NCI-H345 treated with DMSO at 0.1 percent for 48 hours (cell line): Measurements from ENCODE around the gene NT5C3B.
"Not testable (repeated sequence)": the region's sequence is repeated elsewhere in the genome, so short reads cannot be mapped to it uniquely, and the experiment has no call there.

Source experiments
- DNase-seq: peaks from one replicate; lab custom pipeline; 2025; ENCODE audit not compliant: unreplicated experiment; lab: John Stamatoyannopoulos, UW

Gene NT5C3B

DNA sequence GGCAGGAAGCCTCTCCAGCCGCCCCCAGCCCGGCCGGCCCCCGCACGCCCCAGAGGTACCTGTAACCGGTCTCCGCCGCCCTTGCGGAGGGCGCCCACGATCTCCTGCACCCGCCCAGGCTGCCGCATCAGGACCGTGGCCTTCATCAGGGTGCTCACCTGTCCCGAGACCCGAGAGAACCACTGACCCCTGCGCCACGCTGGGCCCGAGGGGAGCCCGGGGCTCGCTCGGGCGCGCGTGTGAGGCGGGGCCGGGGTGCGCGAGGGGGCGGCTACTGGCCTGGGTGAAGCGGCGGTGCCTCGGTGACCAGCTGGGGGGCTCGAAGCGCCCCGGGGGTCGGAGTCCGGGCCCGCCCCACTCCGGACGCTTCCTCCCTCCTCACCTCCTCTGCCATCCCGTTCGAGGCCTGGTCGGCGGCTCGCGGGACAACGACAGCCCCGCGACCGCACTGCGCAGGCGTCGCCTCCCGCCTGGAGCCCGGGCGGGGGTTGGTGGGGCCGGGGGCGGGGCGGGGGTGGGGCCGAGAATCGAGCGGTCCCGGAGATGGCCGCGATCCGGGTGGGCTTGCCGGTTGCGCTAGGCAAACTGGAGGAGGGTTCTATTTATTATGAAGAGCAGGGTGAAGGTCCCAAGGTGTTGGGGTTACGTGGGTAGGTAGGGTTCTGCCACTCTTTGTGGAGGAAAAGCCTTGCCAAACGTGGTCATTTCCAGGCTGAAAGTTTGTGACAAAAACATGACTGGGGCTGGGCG lies at the start of gene NT5C3B:
Gene NT5C3B (minus strand): TSS at position 433 of the 750 bp plus-strand sequence. CDS start 39 bp downstream, at position 394.
- peak; percentile 24 for DNase-seq

DNA sequence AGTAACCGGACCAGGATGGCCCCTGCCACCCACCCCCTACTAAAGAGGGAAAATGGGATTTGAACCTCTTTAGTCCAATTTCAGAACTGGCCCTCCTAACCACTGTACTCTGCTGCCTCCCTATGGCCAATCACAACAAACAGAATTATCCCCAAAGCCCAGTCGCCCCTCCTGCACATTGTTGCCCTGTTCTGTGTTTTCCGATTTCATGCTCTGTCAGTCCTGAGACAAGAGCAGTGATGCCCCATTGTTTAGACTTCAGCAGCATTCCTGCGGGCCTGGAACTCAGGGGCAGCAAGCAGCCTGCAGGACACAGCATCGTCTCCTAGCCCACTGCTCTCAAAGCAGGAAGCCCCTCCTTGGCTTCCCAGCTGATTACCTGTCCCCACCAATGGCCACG lies 49.7 kb upstream of the NT5C3B start:
- no peak for DNase-seq

DNA sequence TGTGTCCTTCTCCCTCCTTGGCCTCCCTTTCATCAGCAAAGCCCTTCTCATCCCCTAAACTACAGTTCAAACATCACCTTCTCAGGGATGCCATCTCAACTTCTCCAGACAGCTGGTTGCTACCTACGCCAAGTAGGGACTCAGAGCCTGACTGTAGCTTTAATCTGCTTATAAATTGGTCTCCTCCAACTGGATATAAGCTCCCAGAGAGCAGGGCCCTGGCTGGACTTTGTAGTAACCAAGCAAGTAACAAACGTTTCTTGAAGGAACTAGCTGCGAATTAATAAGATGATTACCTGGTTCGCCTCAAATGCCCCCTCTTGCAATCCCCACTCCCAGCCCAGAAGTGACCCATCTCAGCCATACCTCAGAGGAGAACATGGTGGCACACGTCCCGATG lies 46.7 kb upstream of the NT5C3B start:
- no peak for DNase-seq

DNA sequence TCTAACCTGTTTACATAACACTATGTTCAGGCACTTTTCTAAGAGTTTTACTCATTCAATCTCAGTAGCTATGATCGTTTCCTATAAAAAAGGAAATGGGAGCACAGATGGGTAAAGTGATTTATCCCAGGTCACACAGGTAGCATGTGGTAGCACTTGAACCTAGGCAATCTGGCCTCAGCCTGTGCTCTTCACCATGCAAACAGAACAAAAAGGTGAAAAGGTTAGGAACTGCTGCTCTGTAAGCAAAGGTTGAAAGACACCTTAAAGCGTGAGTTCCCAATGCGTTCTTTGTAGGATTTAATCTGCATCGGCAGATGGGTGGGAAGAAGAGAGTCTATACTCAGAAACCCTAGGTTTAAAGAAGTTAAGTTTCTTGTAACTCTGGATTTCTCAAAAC lies 44.1 kb upstream of the NT5C3B start:
- DNase-seq = no peak

DNA sequence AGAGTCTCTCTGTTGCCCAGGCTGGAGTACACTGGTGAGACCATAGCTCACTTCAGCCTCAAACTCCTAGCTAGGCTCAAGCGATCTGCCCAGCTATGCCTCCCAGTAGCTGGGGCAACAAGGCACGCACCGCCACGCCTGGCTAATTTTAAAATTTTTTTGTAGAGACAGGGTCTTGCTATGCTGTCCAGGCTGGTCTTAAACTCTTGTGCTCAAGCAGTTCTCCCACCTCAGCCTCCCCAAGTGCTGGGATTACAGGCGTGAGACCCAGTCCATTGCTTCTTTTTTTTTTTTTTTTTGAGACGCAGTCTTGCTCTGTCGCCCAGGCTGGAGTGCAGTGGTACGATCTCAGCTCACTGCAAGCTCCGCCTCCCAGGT lies 38.2 kb upstream of the NT5C3B start:
- not testable (repeated sequence) for DNase-seq

DNA sequence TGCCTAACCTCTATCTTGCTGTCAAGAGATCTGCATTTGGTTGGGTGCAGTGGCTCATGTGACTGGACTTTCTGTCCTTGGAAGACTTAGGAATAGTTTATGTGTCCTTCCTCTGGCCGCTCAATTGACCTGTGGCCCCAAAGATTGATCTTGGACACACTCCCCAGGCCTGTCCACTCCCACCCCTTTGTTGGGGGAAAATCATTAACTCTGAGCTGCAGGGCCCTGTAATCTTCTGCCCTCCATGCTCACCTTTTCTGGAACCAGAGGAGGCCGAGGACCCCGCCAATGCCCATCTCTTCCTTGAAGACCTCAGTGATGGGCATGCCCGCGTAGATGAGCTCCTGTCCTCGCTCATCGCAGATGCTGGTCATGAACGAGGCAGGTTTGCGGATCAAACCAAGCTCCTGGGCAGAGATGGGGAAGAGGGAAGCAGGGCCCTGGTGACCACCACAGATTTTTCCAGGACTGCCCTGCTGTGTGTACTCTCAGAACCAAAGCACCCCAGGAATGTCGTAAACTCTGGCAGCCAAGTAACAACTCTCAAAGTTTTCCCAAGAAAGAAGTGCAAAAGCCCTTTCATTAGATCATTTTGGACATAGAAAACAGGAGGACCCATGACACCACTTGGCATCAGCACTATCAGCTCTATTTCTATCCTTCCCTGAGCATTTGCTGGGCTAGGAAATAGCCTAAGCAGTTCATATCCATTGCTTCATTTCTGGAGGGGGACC lies 37.7 kb upstream of the NT5C3B start:
- no peak for DNase-seq

DNA sequence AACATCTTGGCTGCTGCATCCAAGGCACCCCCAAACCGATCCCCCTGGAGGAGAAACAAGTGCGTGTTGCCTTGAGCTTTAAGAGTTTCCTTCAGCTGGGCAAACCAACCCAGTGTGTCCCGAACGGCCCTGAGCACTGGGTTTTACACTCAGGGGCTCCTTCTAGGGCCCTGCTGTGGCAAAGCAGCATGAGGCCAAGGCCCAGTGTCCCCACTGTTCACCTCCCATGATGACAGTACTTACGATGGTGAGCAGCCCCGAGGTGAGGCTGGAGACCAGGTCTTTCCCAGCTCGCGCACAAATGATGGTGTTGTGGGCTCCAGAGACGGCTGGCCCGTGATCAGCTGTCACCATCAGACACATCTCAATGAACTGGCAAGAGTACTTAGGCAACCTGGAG lies 35.8 kb upstream of the NT5C3B start:
- DNase-seq = no peak

DNA sequence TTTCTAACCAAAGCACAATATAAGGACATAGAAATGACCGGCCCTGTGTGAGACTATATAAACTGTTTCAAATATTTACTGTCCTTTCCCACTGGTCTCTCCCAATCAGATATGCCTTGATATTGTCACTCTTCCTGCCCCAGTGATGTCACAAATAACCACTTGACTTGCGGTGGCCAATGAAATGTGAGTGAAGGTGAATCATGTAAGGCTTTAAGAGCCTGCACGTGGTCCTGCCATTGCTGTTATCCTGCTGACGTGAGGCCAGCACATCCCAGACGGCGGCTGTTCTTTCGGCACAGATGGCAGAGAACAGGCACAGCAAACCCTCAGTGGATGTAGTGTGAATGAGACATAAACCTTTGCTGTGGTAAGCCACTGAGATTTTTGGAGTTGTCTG lies 34.6 kb upstream of the NT5C3B start:
- no peak for DNase-seq

DNA sequence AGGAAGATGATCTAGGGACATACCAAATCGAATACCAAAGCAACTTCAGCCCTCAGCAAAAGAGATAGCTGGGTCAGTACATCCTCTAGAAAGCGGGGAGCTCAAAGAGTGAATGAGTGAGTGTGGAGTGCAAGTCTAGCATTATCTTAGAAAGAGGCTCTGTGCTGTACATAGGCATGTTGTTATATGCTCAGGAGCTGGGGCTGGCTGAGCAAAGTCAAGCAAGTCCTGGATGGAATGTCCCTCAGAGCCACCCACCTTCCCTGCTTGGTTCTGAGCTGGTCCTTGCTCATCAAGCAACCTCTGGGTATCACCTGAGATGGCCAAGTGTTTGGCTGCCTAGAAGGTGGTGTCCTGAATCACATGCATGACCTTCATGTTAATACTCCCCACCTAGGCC lies 34.1 kb upstream of the NT5C3B start:
- no peak for DNase-seq

DNA sequence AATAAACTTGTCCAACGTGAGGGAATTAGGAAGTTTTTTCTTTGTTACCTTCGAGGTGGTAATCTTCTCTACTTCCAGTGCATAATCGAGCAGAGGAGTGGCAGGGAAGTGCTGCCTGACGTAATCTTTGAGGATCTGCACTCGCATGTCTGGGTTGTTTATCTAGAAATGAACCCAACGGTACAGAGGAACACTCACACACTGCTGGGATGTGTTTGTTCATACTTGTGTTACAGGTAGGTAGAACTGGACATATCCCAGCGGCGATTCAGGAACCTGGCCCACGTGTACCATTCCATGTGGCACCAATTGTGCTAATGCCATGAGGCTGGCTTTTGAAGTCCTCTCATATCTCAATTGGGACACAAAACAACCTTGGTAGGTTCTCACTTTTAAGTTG lies 33.4 kb upstream of the NT5C3B start:
- no peak for DNase-seq

DNA sequence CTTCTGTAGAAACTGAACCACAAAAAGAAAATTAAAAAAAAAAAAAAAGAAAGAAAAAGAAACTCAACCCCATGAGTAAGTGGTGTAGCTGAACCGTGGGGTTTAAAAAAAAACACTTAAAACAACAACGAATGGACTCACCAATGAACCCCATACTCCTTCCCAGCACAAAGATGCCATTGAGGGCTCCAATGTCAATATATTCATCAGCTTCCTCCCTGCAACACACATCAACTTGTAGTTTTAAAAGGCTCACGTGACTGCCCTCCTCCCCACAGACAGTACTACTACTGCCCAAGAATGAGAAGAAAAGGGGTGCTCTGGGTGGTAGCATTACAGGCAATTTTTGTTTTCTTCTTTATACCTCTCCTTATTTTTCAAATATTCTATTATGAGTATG lies 32.5 kb upstream of the NT5C3B start:
- no peak for DNase-seq

DNA sequence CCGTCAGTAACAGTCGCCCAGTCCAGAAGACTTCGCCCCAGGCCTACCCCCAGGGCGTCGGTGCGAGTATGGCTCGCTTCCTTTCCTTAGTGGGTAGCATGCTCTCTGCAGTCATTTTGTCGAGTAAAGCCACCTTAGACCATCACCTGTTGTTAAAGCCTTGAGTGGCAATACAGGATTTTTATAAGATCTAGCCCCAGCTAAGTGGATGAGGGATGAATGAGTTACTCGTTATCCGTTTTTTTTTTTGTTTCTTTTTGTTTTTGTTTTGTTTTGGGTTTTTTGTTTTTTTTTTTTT lies 29.5 kb upstream of the NT5C3B start:
- no peak for DNase-seq

DNA sequence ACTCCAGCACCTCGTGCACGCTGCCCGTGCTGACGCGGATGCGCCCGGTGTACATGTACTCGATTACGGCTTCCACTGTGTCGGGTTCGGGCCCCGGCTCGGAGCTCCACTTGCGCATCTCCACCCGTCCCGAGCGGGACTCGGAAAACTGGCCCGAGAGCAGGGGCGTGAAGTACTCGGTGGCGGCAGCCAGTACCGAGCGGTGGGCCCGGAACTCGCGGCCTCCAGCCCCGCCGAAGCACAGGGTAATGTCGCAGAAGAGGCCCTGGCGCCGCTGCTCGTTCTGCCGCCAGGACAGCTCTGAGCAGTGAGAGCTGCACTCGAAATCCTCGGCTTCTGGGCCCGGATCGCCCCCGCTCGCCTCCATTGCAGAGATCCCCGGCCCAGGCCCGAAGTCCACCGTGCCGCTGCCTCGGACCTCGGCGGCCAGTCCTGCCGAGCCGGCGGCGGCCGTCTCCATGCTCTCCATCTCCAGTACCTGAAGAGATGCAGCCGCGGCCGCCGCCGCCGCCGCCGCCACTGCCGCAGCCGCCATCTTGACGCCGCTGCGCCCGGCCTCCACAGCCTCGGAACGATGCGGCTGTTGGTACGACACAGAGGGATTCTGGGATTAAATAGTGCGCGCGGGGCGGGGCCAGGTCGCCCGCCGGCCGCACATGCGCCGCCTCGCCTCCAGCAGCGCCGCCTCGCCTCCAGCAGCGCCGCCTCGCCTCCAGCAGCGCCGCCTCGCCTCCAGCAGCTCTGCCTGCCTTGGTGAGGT lies 29.0 kb upstream of the NT5C3B start, which contains the start of gene KLHL11:
Gene KLHL11 (minus strand): TSS at position 588 of the 760 bp plus-strand sequence. CDS start 53 bp downstream, at position 535.
- peak; percentile 78 for DNase-seq

DNA sequence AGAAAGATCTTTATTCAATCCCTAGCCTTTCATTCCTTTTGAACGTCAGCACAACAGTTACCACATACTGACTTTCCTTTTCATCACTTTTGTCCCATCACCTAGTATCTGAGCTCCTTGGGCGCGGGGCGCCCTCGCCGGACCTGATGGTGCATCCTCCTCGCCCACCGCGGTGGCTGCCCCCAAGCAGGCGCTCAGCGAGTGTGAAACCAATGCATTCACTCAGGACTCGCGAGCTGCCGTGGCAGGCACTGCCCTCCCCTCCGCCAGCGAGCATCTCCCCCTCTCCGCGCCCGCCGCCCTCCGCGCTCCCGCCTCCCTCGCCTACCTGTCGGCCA lies 28.4 kb upstream of the NT5C3B start:
- DNase-seq = no peak

DNA sequence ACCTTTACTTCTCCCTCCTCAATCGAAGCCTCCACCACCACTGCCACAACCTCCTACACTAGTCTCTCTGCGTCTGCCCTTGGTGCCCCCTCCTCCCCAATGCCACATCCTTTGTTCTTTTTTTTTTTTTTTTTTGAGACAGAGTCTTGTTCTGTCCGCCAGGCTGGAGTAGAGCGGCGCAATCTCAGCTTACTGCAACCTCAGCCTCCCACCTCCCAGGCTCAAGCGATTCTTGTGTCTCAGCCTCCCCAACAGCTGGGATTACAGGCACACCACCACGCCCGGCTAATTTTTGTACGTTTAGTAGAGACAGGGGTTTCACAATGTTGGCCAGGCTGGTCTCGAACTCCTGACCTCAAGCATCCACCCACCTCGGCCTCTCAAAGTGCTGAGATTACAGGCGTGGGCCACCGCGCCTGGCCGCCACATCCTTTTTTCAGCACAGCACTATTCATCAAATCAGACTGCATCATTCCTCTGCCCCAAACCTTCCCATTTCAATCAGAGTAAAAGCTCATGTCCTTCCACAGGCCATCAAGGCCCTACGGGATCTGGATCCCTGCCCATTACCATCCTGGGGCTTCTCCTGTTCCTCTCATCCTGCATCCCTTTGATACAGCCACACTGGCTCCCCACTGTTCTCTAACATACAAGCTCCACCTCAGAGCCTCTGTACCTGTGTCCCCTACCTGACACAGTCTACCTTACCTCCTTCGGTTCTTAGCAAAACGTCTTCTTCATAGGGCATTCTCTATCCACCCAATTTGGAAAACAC lies 27.2 kb upstream of the NT5C3B start:
- DNase-seq = no peak

DNA sequence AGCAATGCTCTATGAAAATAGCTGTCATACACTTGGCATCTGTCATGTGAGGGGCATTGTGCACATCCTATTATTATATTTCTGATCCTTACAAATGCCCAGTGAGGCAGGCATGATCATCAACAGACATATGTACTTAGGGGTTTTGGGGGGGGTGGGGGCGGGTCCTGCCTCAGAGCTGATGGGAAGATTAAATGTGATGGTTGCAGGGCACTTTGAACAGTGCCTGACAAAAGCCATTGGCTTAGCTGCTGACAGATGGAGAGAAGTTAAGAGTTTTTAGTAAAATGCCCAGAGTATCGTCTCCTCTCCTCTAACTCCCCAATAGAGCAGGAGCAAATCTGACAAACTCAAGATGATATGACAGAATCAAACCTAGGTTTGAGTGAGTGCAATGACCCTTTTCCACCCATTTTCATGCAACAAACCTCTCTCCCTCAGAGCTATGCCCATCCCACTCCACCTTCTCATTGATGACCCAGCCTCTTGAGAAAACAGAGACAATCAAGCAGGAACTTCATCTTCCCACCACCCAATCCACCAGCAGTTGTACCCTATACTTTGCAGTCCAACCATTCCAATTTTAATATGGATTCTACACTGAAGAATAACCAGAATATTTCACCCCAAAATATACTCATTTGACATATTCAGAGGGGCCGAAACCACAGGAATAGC lies 24.4 kb upstream of the NT5C3B start:
- DNase-seq = no peak

DNA sequence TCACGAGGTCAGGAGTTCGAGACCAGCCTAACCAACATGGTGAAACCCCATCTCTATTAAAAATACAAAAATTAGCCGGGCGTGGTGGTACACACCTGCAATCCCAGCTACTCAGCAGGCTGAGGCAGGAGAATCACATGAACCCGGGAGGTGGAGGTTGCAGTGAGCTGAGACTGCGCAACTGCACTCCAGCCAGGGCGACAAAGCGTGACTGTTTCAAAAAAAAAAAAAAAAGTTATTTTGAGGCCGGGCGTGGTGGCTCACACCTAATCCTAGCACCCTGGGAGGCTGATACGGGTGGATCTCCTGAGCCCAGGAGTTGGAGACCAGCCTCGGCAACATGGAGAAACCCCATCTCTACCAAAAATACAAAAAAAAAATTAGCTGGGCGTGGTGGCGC lies 15.3 kb upstream of the NT5C3B start:
- DNase-seq = not testable (repeated sequence)

DNA sequence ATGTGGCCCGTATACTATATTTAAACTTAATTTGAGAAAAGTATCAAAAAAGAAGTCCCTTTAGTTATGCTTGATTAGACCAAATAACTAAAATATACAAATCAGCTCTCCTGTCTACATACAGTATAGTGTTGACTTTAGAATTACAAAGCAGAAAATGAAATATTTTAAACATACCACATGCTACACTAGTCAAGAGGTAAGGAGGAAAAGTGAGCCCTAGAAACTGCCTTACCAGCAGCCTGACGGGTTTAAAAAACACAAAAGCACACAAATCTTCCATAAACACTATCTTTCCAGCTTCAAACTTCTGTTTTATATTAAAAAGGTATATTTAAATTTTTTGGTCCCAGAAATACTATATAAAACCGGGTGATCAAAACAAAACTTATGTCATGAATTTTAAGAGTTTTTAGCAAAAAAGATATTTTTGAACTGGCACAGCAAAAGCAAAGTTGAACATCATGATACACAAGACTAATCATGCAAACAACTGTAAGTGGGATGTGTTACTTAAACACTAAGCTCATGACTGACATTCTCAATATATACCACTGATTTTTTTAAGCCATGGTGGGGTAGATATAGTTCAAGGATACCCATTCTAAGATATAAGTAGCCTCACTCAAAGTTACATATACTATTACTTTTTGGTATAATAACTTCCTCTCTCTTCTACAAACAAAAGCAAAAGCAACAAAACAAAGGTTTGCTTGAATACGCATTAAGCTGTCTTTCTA lies 13.4 kb upstream of the NT5C3B start:
- no peak for DNase-seq

DNA sequence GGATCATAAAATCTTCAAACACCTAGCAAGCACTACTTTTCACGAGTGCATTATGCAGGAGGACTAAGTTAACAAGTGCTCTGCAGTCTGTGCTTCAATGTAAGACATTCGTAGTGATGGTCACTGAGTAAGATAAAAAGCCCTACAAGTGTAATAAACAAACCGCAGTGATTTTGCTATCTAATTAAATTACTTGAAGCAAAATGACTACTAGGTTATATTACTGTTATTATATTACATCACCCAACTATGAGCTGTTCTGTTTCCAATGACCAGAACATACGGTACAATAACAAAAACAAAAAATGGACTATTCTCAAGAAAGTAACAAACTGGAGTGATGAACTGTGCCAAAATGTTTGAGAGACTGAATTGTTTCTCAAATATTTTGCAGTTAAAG lies 12.8 kb upstream of the NT5C3B start:
- DNase-seq = no peak

DNA sequence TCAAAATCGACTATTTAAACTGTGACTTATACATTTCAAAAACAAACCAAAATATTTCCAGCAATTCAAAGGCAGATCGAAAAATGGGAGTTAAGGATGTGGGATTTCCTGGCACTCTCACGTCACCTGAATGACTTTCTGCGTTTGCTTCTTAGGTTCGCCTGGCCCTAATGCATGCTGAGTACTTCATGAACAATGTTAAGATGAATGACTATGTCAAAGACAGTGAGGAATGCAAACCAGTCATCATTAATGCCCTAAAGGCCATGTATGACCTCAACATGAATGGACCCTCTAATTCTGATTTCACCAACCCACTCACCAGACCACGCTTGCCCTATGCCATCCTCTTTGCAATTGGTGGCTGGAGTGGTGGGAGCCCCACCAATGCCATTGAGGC lies 8.9 kb upstream of the NT5C3B start:
- DNase-seq = no peak
